Ectodermal cell (in vitro differentiated cells): ENCODE data around the gene KHDC3L. TPM values are rescaled to one million over a fixed set of nuclear protein-coding genes. Genes with fewer than 3 reads are reported as not detected.

Source experiments
- H3K27ac ChIP-seq: 2 replicates; pipeline ENCODE4 v1.7.0; 2013; ENCODE audit warnings: mild to moderate bottlenecking, low read depth, low read length; ENCODE audit not compliant: insufficient read depth, poor library complexity, severe bottlenecking
- H3K27me3 ChIP-seq: 2 replicates; pipeline ENCODE4 v1.7.0; 2013; ENCODE audit warnings: mild to moderate bottlenecking, low read length; ENCODE audit not compliant: insufficient read depth, control insufficient read depth, poor library complexity, severe bottlenecking
- H3K36me3 ChIP-seq: one replicate; pipeline ENCODE4 v1.7.0; 2013; ENCODE audit warnings: low read length; ENCODE audit not compliant: control insufficient read depth, insufficient read depth
- H3K4me1 ChIP-seq: one replicate; pipeline ENCODE4 v1.7.0; 2013; ENCODE audit warnings: low read length; ENCODE audit not compliant: control insufficient read depth, insufficient read depth
- H3K4me3 ChIP-seq: 2 replicates; pipeline ENCODE4 v1.7.0; 2013; ENCODE audit warnings: low read depth, low read length, control low read depth; ENCODE audit not compliant: insufficient read depth
- H3K9me3 ChIP-seq: 2 replicates; pipeline ENCODE4 v1.7.0; 2013; ENCODE audit warnings: mild to moderate bottlenecking, low read length, moderate library complexity; ENCODE audit not compliant: control insufficient read depth
- WGBS, 2 experiments: methylation state at CpG; one replicate each; pipeline ENCODE4 v1.1.7; 2013; ENCODE audit warnings: missing lambda C conversion rate in 2 of 2; 5-methylcytosine and 5-hydroxymethylcytosine counted together
- polyA plus RNA-seq, 4 experiments: library from polyadenylated mRNA; stranded (reverse); fragments of 50-300 nt; gene quantifications; one replicate each; pipeline ENCODE4 v1.2.3, GENCODE V29; 2013

Gene KHDC3L
- not detected for polyA plus RNA-seq (2013, experiment 1 of 4)
- not detected for polyA plus RNA-seq (2013, experiment 2 of 4)
- polyA plus RNA-seq (2013, experiment 3 of 4), result not detected
- not detected for polyA plus RNA-seq (2013, experiment 4 of 4)

GRCh38 chr6:73362358-73362757 lies at the start of gene KHDC3L:
KHDC3L (plus strand) TSS chr6:73362658; CDS start chr6:73362730, 72 bp downstream.
- Histone ChIP-seq H3K36me3 (no peaks in the 10 kb centered on the region), H3K4me3 (no peak within 1 kb of the TSS), H3K27me3 (no peaks in the 10 kb centered on the region), H3K9me3 (no peaks in the 10 kb centered on the region), H3K4me1 (no peaks in the 10 kb centered on the region), H3K27ac (no peak within 1 kb of the TSS)
- 96% methylated on average over 23 of the region's 23 CpGs for WGBS, 2 experiments

- 91 to 93% methylated on average over 61 of the region's 61 CpGs for WGBS, 2 experiments
Observed at GRCh38 chr6:73314577-73315492, 47.6 kb upstream of the KHDC3L start.

GRCh38 chr6:73323323-73323722 lies 39.1 kb upstream of the KHDC3L start:
- no peaks in the 10 kb centered on the region for H3K27me3 ChIP-seq
- no peaks in the 10 kb centered on the region for H3K36me3 ChIP-seq
- no peak overlapping the region for H3K27ac ChIP-seq
- no peak overlapping the region for H3K4me3 ChIP-seq
- no peaks in the 10 kb centered on the region for H3K4me1 ChIP-seq
- no peaks in the 10 kb centered on the region for H3K9me3 ChIP-seq
- whole genome bisulfite sequencing, 2 experiments, result 85 to 90% methylated on average over 2 of the region's 2 CpGs

More at GRCh38 chr6:73314577-73315492, 47.6 kb upstream of the KHDC3L start:
- H3K27ac ChIP-seq, result no peak overlapping the region
- H3K36me3 ChIP-seq, result no peaks in the 10 kb centered on the region
- H3K9me3 ChIP-seq, result no peaks in the 10 kb centered on the region
- H3K4me3 ChIP-seq, result no peak overlapping the region
- H3K4me1 ChIP-seq, result no peaks in the 10 kb centered on the region
- H3K27me3 ChIP-seq, result no peaks in the 10 kb centered on the region

- Histone ChIP-seq H3K27me3 (no peaks in the 10 kb centered on the region), H3K4me3 (no peak overlapping the region), H3K27ac (no peak overlapping the region), H3K9me3 (no peaks in the 10 kb centered on the region), H3K36me3 (no peaks in the 10 kb centered on the region), H3K4me1 (no peaks in the 10 kb centered on the region)
- 95 to 97% methylated on average over 2 of the region's 3 CpGs for WGBS, 2 experiments
Observed at GRCh38 chr6:73325656-73326055, 36.8 kb upstream of the KHDC3L start.

- Histone ChIP-seq H3K4me1 (no peaks in the 10 kb centered on the region), H3K27me3 (no peaks in the 10 kb centered on the region), H3K9me3 (no peaks in the 10 kb centered on the region), H3K36me3 (no peaks in the 10 kb centered on the region), H3K4me3 (no peak overlapping the region), H3K27ac (no peak overlapping the region)
- WGBS, 2 experiments, result 89 to 91% methylated on average over 2 to 3 of the region's 3 CpGs
Observed at GRCh38 chr6:73328790-73329189, 33.7 kb upstream of the KHDC3L start.

- no peaks in the 10 kb centered on the region for H3K36me3 ChIP-seq
- H3K27ac ChIP-seq, result no peak overlapping the region
- H3K9me3 ChIP-seq, result no peaks in the 10 kb centered on the region
- 86 to 90% methylated on average over 2 to 3 of the region's 3 CpGs for WGBS, 2 experiments
- H3K4me1 ChIP-seq, result no peaks in the 10 kb centered on the region
- H3K4me3 ChIP-seq, result no peak overlapping the region
- no peaks in the 10 kb centered on the region for H3K27me3 ChIP-seq
Observed at GRCh38 chr6:73329201-73329600, 33.3 kb upstream of the KHDC3L start.

GRCh38 chr6:73339340-73339739 lies 23.1 kb upstream of the KHDC3L start:
- Histone ChIP-seq H3K4me1 (no peaks in the 10 kb centered on the region), H3K9me3 (no peaks in the 10 kb centered on the region), H3K36me3 (no peaks in the 10 kb centered on the region), H3K27ac (no peak overlapping the region), H3K27me3 (no peaks in the 10 kb centered on the region), H3K4me3 (no peak overlapping the region)
- WGBS, 2 experiments, result 70 to 78% methylated on average over 3 of the region's 3 CpGs

GRCh38 chr6:73340048-73340447 lies 22.4 kb upstream of the KHDC3L start:
- H3K4me1 ChIP-seq, result no peaks in the 10 kb centered on the region
- H3K27me3 ChIP-seq, result no peaks in the 10 kb centered on the region
- H3K27ac ChIP-seq, result no peak overlapping the region
- 92 to 97% methylated on average over 2 of the region's 2 CpGs for WGBS, 2 experiments
- no peaks in the 10 kb centered on the region for H3K9me3 ChIP-seq
- H3K36me3 ChIP-seq, result no peaks in the 10 kb centered on the region
- no peak overlapping the region for H3K4me3 ChIP-seq

GRCh38 chr6:73341335-73341734 lies 21.1 kb upstream of the KHDC3L start:
- WGBS, 2 experiments, result 90 to 97% methylated on average over 1 of the region's 1 CpG
- Histone ChIP-seq H3K36me3 (no peaks in the 10 kb centered on the region), H3K4me1 (no peaks in the 10 kb centered on the region), H3K27me3 (no peaks in the 10 kb centered on the region), H3K4me3 (no peak overlapping the region), H3K27ac (no peak overlapping the region), H3K9me3 (no peaks in the 10 kb centered on the region)

- Histone ChIP-seq H3K36me3 (no peaks in the 10 kb centered on the region), H3K9me3 (no peaks in the 10 kb centered on the region)
- WGBS, 2 experiments, result 88 to 91% methylated on average over 1 to 4 of the region's 5 CpGs
Observed at GRCh38 chr6:73342174-73342573, 20.3 kb upstream of the KHDC3L start.

More at GRCh38 chr6:73342174-73342573, 20.3 kb upstream of the KHDC3L start:
- H3K4me1 ChIP-seq, result no peaks in the 10 kb centered on the region
- H3K4me3 ChIP-seq, result no peak overlapping the region
- no peaks in the 10 kb centered on the region for H3K27me3 ChIP-seq
- H3K27ac ChIP-seq, result no peak overlapping the region
